Middle frontal gyrus (tissue), 1 donor: Measurements from ENCODE around the gene BARX2.
"Not testable (repeated sequence)": the region's sequence is repeated elsewhere in the genome, so short reads cannot be mapped to it uniquely, and the experiment has no call there.

Experiments
- DNase-seq: peaks from one replicate; pipeline ENCODE4 v3.0.0-alpha.2; 2015; ENCODE audit warnings: low spot score; ENCODE audit errors: extremely low spot score

BARX2 gene, protein sequence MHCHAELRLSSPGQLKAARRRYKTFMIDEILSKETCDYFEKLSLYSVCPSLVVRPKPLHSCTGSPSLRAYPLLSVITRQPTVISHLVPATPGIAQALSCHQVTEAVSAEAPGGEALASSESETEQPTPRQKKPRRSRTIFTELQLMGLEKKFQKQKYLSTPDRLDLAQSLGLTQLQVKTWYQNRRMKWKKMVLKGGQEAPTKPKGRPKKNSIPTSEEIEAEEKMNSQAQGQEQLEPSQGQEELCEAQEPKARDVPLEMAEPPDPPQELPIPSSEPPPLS

DNA sequence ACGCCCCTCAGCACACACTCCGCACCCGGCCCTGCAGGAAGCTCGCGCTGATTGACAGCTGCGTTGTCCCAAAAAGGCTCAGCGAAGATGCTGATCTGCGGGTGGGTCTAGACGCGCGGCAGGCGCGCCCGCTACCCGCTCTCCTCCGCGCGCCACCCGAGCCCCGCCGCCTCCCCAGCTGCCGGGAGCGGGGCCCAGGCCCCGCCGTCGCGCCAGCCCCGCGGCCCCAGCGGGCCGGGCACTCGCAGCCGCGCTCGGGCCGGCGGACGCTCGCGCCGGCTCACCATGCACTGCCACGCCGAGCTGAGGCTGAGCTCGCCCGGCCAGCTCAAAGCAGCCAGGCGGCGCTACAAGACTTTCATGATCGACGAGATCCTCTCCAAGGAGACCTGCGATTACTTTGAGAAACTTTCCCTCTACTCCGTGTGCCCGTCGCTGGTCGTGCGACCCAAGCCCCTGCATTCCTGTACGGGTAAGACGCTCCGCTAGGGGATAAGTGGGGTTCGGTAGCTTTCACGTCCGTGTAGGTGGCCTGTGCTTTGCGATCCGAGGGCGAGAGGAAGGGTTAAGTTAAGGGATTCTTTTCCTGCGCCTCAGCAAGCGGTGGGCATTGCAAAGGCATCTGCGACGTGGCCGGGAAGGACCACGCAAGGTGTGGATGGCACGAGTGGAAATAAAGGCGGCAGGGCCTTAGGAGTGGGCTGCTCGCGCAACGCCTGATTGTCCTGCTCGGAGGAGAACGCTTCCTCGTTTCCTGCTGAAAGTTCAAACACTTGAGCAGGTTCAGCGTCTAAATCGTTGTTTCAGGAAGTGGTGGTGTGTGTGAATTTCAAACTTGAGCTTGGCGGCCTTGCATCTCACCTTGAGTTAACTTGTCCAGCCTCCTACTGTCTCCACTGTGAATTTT lies at the start of gene BARX2:
TSS of gene BARX2 (plus strand) at position 98 of the 907 bp plus-strand sequence. CDS start at position 286, 188 bp downstream.
- DNase-seq, result no peak

DNA sequence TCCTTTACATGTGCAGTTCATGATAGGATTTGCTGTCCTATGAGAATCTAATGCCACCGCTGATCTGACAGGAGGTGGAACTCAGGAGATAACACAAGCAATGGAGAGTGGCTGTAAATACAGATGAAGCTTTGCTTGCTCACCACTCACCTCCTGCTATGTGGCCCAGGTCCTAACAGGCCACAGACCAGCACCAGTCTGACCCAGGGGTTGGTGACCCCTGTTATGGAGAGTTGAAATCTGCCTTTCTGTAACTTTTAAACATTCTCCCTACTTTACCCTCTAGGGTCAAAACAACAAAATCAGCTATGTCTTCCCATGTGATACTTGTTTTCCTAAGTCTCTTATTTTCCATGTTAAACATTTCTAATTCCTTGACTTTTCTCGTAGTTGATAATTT lies 48.7 kb upstream of the BARX2 start:
- no peak for DNase-seq

DNA sequence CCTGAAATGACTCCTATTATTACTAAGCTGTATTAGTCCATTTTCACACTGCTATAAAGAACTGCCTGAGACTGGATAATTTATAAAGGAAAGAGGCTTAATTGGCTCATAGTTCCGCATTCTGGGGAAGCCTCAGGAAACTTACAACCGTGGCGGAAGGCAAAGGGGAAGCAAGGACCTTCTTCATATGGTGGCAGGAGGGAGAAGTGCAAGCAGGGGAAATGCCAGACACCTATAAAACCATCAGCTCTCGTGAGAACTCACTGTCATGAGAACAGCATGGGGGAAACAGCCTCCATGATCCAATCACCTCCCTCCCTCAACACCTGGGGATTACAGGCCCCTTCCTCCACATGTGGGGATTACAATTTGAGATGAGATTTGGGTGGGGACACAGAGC lies 47.9 kb upstream of the BARX2 start:
- not testable (repeated sequence) for DNase-seq

DNA sequence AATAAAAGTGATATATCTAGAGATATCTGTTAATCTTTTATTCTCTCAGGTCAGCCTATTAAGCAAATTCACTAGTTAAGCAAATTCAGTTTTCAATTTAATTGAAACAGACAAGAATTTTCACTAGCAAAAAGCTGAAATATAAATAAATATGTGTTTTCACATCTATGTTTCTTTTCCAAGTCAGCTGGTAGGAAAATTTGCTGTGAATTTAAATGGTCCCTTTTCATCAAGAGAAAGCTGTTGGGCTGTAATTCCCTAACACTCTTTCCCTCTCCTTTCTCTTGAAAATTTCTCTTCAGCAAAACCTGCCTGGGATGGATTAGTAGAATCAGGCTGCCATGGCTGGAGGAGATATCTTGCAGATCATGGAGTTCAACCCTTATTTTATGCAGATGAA lies 46.9 kb upstream of the BARX2 start:
- DNase-seq, result no peak

DNA sequence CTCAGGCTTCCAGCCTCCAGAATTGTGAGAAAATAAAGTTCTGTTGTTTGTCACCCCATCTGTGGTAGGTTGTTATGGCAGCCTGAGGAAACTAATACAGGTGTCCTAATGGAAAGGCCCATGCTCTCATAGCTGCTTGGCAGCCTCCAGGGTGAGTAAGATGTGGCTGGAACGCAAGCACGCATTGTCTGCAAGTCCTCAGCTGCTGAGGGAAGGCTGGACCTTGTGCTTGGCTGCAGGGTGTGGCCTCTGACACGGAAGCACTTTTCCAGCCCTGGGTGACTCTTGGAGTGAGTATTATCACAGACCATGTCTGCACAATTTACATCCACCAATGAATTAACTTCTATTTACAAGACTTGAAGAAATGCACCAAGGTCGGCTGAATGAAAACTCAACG lies 44.4 kb upstream of the BARX2 start:
- no peak for DNase-seq

DNA sequence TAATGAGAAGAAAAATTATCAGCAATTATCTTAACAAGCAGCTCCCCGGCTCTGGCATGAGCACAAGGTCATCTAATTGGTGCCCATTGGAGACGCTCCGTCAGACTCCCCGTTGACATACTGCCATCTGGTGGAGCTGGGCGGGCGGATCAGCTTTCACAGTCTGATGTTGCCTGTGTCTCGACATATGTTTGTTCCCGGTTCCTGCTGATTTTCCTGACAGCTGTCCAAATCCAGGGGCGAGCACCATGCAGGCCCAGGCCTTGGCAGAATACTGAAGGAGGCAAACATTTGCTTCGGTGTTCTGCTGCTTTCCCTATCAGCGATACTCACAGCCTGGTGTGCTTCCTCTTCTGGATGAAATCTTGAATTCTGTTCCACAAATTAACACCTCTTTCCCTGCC lies 43.8 kb upstream of the BARX2 start:
- DNase-seq, result peak; percentile 76

DNA sequence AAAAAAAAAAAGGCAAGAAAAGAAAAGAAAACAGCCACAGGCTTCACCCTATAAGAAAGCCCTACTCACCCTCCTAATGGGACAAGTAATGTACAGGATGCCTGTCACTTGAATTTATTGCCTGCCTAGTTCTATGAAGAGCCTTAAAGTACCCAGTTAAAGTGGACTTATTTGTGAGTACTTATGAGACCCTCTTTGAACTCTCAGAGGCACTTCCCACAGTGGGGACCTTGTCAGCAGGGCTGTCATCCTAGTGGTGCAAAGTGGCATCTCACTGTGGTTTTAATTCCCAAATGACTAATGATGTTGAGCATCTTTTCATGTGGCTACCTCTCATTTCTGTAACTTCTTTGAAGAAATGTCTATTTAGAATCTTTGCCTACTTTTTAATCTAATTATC lies 41.8 kb upstream of the BARX2 start:
- no peak for DNase-seq

DNA sequence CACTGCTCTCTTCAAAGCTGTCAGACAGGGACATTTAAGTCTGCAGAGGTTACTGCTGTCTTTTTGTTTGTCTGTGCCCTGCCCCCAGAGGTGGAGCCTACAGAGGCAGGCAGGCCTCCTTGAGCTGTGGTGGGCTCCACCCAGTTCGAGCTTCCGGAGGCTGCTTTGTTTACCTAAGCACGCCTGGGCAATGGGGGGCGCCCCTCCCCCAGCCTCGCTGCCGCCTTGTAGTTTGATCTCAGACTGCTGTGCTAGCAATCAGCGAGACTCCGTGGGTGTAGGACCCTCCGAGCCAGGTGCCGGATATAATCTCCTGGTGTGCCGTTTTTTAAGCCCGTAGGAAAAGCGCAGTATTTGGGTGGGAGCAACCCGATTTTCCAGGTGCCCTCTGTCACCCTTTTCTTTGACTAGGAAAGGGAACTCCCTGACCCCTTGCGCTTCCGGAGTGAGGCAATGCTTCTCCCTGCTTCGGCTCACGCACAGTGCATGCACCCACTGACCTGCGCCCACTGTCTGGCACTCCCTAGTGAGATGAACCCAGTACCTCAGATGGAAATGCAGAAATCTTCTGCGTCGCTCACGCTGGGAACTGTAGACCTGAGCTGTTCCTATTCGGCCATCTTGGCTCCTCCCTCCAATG lies 31.2 kb upstream of the BARX2 start:
- DNase-seq, result not testable (repeated sequence)

DNA sequence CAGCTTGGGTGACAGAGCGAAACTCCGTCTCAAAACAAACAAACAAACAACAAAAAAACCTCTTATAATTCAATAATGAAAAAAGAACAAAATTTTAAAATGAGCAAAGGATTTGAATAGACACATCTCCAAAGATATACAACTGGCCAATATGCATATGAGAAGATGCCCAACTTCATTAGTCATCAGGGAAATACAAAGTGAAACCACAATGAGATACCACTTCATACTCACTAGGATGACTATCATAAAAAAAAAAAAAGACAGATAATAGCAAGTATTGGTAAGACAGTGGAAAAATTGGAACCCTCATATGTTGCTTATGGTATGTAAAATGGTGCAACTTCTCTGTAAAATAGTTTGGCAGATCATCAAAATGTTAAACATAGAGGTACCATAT lies 28.7 kb upstream of the BARX2 start:
- DNase-seq, result no peak

DNA sequence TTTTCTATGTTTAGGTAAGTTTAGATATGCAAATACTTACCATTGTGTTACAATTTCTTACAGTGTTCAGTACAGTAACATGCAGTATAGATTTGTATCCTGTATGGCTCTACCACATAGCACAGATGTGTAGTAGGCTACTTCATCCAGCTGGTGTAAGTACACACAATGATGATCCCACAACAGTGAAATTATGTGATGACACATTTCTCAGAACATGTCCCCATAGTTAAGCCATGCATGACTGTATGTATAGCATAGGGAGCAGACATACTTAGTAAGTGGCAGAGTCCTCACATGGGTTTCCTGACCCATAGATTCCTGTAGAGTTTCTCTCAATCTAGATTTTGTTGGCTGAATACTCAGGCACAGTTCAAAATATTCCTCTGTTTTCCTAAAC lies 26.8 kb upstream of the BARX2 start:
- DNase-seq, result no peak

DNA sequence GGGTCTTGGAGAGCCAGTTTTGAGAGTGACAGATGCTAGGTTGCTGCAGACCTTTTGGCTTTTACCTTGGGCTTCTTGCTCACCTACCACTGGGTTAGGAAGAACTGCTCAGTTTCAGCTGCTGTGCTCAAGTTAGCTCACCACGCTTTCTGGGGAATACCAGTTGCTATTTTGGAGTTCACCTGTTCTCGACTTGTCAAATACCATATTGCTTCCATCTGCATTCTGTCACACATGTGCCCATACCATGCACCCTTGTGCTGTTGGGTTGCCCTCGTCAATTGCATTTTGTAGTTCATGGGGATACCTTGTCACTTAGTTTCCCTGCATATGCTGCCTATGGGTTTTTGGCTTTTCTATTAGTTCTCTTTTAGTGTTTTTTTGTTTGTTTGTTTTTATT lies 23.0 kb upstream of the BARX2 start:
- no peak for DNase-seq

DNA sequence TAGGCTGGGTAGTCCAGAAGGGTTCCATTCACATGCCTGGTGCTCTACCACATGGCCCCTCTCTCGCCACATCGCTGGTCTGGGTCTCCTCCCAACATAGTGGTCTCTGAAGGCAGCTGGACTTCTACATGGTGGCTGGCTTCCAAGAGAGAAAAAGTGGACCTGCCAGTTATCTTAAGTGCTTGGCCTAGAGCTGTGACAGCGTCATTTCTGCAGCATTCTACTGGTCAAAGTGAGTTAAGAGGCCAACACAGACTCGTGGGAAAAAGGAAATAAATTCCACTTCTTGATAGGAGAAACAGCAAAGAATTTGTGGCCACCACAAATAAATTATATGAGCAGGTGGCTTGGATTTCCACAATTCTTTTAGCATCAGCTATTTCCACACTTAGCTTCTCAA lies 21.0 kb upstream of the BARX2 start:
- no peak for DNase-seq

DNA sequence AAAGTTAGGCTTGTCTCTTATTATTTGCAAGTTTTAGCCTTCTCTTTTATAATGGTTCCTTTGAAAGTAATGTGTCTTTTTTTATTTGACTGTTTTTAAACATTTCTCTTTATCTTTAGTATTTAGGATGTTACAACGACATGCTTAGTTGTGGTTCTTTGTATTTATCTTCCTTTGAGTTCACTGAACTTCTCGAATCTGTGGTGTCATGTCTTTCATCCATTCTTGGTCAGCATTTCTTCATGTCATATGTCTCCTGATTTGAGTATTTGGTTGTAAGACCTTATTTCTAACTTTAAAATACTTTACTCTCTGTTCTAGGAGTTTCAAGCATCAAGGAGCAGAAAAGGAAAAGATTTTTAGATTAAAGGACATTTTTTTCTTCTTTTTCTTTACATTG lies 15.9 kb upstream of the BARX2 start:
- DNase-seq, result no peak

DNA sequence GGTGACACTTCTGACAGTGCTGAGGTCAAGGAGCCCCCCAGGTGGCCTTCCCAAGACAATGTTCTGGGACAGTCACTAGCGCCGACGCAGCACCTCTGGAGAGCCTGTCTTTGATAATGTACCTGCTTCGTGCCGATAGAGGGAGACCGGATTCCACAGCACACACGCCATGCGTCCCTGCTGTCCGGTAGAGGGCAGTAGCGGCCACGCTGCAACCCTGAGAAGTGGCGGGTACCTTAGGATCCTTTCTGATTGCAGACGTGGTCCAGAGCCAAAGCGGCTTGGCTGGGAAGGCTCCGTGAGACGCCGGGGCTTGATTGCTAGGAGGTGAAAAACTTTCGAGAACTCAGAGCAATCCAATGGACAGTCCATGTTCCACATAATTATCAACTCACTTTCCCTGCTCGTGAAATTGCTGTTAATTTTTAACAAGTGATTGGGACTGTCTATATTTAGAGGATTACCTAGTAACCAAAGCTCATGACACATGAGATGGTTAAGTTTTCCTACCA lies 11.4 kb upstream of the BARX2 start:
- DNase-seq, result peak; percentile 38

DNA sequence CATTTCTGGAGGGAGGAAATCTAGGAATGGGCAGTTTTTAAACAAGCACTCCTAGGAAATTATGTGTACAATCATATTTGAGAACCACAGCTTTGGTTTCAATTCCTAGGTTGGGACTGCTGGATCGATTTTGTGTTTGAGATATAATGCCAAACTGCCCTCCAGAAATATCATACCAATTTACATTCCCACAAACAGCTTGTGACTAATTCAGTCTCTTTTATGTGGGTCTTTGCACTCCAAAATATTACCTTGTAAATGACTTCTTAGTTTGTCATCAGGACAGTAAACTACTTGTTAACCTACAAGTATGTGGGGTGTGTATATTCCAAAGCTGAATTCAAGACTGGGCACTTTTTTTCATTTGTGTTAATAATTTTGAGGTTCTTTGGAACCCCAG lies 9.8 kb upstream of the BARX2 start:
- no peak for DNase-seq

DNA sequence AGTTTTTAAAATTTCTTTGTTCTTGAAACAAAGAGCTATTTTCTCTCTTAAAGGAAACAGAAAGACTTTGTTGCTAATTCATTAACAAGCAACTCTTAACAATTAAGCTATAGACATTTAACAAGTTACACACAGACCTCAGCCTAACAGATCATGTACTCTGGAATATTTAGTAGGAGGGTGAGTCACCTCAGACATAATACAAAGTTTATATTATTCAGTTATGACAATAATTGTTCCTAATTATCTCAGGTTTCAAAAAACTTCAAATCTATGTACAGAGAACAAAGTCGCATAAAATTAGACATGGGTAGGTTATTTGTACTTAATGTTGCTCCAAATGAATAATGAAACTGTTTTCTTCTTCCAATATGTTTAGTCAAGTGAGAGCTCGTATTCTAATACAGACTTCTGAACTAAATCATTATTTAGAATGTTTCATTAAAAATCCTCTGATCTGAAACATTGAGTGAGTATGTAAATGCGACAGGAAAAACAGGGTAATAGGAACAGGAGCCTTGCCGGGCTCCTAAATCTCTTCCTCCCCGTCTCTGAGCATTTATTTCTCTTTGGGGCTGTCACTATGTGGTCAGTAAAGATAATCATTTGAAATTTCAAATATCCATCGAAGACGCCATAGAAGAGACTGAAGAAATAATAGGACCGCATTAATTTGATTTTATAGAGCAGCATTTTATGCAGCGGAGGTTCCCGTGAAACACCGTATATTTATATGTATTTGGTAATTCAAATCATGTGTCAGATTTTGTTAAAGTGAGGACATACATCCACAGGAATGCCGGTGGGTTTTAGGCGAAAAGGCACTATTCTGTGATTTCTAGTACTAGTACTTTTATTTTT lies 8.7 kb upstream of the BARX2 start:
- DNase-seq, result no peak

DNA sequence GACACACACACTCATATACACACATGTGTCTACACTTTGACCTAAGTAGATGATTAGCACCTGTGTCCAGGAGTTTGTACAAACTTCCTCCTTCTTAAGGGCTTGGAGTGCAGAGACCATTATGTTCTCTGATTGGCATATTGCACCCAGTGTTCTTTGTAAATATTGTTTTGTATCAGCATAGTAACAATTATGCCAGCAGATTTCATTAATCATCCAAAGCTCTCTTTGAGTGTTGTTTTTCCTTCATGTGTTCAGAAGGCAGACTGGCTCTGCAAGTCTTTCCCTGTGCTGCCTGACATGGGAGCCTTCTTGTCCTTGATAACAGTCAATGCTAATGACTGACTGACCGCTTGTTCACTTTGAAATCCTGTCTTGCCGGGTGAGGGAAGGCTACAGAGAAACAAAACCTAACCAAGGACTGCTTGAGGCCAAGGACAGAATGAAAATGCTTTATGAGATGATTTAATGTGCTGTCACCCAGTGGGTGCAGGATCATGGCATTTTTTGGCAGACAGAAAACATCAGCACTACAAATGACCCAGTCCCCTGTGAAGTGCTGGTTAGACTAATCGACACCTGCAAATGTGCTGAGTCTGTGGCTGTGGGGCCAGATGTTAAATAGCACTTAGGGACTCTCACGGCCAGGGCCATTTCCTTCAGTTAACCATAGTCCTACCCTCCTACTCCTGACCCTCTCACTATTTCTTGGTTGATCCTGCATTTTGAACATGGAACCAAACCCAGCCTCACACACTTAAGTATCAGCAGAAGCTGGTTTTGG lies 6.6 kb upstream of the BARX2 start:
- no peak for DNase-seq

DNA sequence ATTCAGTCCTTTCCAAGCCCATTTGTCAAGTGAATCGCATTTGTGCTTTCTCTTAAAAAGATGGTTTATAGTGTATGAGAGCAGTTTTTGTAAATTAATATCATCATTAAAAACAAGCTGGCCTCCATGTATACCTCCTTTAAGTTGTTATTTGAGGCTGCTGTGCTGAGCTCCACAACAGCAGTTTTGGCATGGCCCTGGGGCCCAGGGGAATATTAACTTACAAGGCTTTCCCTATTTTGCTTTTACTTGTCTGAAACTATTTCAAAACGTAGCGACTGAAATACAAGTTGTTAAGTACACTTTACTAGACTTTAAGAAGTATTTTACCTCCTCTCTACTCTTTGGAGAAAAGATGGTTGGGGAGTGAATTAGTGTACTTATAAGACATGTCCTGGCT lies 4.9 kb upstream of the BARX2 start:
- DNase-seq, result no peak

DNA sequence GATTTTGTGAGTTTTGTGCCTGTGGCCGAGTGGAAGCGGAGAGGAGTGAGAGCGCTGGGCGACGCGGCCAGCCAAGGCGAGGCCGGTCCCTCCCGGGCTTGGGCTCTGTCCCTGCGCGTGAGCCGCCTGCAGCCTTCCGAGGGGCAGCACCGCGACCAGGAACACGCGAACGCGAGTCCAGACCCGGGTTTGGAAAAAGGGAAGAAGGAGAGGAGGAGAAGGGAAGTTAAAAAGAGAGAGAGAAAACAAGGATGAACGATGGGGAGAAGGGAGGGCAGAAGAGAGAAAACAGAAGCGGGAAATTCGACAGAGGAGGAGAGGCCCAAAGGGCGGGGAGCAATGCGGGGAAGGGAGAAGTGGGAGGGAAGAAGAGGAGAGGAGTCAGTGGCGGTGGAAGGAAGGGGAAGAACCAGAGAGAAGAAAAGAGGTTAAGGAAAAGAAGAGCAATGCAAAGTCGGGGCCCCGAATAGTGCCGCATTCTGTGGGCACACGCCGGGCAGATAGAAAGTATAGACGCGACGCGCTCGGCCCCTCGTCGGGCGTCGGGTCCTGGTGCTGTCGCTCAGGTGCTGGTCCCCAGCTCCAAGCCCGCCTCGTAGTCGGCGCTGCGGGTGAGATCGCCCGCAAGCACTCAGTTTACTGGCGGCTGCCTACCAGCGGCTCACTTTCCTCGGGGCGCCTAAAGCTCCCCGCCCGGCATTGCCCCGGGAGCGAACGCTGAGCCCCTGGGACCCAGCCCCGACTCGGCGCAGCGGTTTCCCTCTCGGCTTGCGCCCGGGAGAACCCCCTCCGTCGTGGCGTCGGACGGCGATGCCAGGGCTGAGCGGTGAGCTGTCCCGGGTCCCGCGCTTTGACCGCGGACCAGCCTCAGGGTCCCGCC lies 2.8 kb upstream of the BARX2 start:
- no peak for DNase-seq
